Adrenal gland (tissue), 12 donors: ENCODE results near the gene APOBEC3A. TPM values are rescaled to one million over a fixed set of nuclear protein-coding genes. Genes with fewer than 3 reads are reported as not detected.
"Not testable (repeated sequence)": the region's sequence is repeated elsewhere in the genome, so short reads cannot be mapped to it uniquely, and the experiment has no call there.

Experiments used
- DNase-seq, 7 donors: peaks; one replicate each; pipeline ENCODE4 v3.0.0-alpha.2; 2019 to 2020
- H3K27ac ChIP-seq, 5 donors: fragments of 200-600 bp; sonication (generic) in 4 of 5; 1 replicate in 3 of 5; 2 replicates in 2 of 5; pipeline versions ENCODE4 v1.5.1 to v1.8.0; 2016 to 2020; ENCODE audit warnings: mild to moderate bottlenecking in 1 of 5
- H3K27me3 ChIP-seq: fragments of 200-600 bp; 2 replicates; pipeline ENCODE4 v1.8.0; 2021
- H3K36me3 ChIP-seq, 2 donors: fragments of 200-600 bp; replicated peaks in 1 of 2; 1 replicate in 1 of 2; 2 replicates in 1 of 2; pipeline versions ENCODE4 v1.5.1 to v1.8.0; 2018 to 2022
- H3K4me1 ChIP-seq, 2 donors: fragments of 200-600 bp; replicated peaks in 1 of 2; 1 replicate in 1 of 2; 2 replicates in 1 of 2; pipeline versions ENCODE4 v1.5.1 to v1.8.0; 2018 to 2021
- H3K4me3 ChIP-seq, 4 donors: fragments of 200-600 bp; sonication (generic) in 3 of 4; one replicate each; pipeline ENCODE4 v1.5.1; 2016 to 2018
- H3K9me3 ChIP-seq, 3 donors: fragments of 200-600 bp; sonication (generic) in 1 of 3; replicated peaks in 1 of 3; 1 replicate in 2 of 3; 2 replicates in 1 of 3; pipeline versions ENCODE4 v1.5.1 to v1.8.0; 2016 to 2021
- POLR2A ChIP-seq, 2 donors: fragments of 450-650 bp; IDR thresholded peaks; one replicate each; pipeline ENCODE4 v1.6.1; 2017; ENCODE audit warnings: antibody characterized with exemption in 2 of 2, mild to moderate bottlenecking in 2 of 2, moderate library complexity in 1 of 2
- WGBS, 4 donors: extraction: QIAGEN DNeasy Blood & Tissue Kit in 2 of 4; methylation state at CpG; one replicate each; pipeline versions ENCODE4 v1.1.5 to v1.1.7; 2013 to 2017; 5-methylcytosine and 5-hydroxymethylcytosine counted together
- intact Hi-C, 2 donors: fragments of 100-400 bp; cut with DNase I; formaldehyde crosslinking; loops; one replicate each; pipeline versions ENCODE4 v1.14.1 to v1.15.0; 2022 to 2023
- polyA plus RNA-seq, 3 donors: library from polyadenylated mRNA; stranded (reverse); fragments of 200-250 nt in 2 of 3; fragments of 350-450 nt in 1 of 3; fragmentation: Illumina TruSeq in 1 of 3; extraction: RNeasy Lipid Tissue Mini Kit (QIAGEN cat#74804) in 1 of 3; gene quantifications; one replicate each; pipeline ENCODE4 v1.2.3, GENCODE V29; 2013 to 2014
- total RNA-seq, 9 donors: library from RNA; depleted of rRNA in 4 of 9; stranded (reverse); fragments of >200 nt in 4 of 9; fragments of 120-200 nt in 1 of 9; fragmentation: NEBNext Ultra II Directional in 1 of 9; extraction: Animal tissue kit (Norgen Biotek cat#: 25700) in 1 of 9; gene quantifications; one replicate each; pipeline versions ENCODE4 v1.1.0 to v1.2.4, GENCODE V29; 2013 to 2023
- TF ChIP-seq, protein P1 (sequence below), 6 experiments: fragments of 450-650 bp in 4 of 6; fragments of 200-600 bp in 2 of 6; sonication (generic) in 1 of 6; IDR thresholded peaks; 1 replicate in 5 of 6; 2 replicates in 1 of 6; pipeline versions ENCODE4 v1.5.1 to v1.8.0; 2016 to 2021; ENCODE audit warnings: antibody characterized with exemption in 6 of 6, mild to moderate bottlenecking in 2 of 6, moderate library complexity in 1 of 6
- donor health status: healthy with polysubstance abuse.
- donor health status: Bipolar disorder and iron deficiency.
- donor health status: DM: yes; HTN: yes; CAD: no.
- donor health status: DM: no; HTN: no; CAD: no.
- donor health status: DM: no; HTN: no; CAD: no.
- donor health status: DM: yes; HTN: yes; CAD: no.

Gene APOBEC3A
- total and polyA plus RNA-seq, 12 donors, result 0.27 to 0.95 (median 0.48) TPM; not detected in 4

DNA sequence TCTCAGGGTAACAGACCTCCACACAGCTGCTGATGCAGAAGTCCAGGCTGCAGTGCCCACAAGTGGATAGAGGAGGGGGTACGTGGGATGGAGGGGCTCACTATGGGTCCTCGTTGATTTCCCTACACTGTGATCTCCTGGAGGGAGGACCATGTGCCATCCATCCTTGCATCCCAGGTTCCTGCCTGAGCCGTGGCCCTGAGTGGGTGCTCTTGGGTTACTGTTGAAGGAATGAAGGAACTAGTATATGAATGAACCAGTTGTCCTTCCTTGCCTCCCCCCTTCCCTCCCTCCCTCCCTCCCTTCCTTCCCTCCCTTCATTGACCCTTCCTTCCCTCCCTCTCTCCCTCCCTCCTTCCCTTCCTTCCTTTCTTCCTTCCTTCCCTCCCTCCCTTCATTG lies 40.1 kb downstream of the APOBEC3A start:
- DNase-seq, result no peak
- Histone ChIP-seq H3K36me3 (no peaks in the 10 kb centered on the region), H3K27ac (no peak overlapping the region), H3K9me3 (no peaks in the 10 kb centered on the region), H3K27me3 (peaks cover 6% of the 10 kb centered on the region), H3K4me1 (no peaks in the 10 kb centered on the region), H3K4me3 (no peak overlapping the region)
- 87 to 98% (median 89%) methylated on average over 3 of the region's 3 CpGs for WGBS, 4 donors
- TF ChIP-seq POLR2A (IDR thresholded peaks at IDR 0.05), result no peak
- TF ChIP-seq, protein P1, sequence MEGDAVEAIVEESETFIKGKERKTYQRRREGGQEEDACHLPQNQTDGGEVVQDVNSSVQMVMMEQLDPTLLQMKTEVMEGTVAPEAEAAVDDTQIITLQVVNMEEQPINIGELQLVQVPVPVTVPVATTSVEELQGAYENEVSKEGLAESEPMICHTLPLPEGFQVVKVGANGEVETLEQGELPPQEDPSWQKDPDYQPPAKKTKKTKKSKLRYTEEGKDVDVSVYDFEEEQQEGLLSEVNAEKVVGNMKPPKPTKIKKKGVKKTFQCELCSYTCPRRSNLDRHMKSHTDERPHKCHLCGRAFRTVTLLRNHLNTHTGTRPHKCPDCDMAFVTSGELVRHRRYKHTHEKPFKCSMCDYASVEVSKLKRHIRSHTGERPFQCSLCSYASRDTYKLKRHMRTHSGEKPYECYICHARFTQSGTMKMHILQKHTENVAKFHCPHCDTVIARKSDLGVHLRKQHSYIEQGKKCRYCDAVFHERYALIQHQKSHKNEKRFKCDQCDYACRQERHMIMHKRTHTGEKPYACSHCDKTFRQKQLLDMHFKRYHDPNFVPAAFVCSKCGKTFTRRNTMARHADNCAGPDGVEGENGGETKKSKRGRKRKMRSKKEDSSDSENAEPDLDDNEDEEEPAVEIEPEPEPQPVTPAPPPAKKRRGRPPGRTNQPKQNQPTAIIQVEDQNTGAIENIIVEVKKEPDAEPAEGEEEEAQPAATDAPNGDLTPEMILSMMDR (IDR thresholded peaks at IDR 0.05), result no peak
- intact Hi-C loops, result no loop called here

DNA sequence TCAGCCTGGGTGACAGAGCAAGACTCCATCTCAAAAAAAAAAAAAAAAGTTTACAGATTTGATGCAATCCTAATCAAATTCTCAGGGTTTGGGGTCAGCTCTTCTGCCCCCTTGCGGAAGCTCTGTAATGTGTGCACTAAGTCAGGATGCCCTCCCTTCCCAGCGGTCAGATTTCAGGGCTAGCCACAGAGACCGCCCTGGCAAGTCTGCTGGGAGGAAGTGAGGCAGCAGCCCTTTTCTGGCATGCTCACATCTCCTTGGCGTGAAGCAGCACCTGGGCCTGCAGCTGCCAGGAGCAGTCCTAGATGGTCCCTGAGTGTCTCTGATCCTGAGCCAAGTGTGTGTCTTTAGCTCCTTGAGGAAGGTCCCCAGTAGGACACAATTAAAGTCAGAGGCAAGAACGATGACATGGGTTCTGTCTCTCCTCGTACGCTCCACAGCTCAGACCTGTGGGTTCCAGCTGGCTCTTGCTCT lies 45.8 kb downstream of the APOBEC3A start:
- DNase-seq, result peak; percentile 70 to 88 (median 87)
- 11 to 25% (median 15%) methylated on average over 7 of the region's 7 CpGs for WGBS, 4 donors
- no peaks in the 10 kb centered on the region for H3K36me3 ChIP-seq
- H3K4me3 ChIP-seq, result no peak overlapping the region
- TF ChIP-seq, protein P1 (IDR thresholded peaks at IDR 0.05), result peak; percentile 71 to 91 (median 82)
- no peak for TF ChIP-seq POLR2A (IDR thresholded peaks at IDR 0.05)
- H3K4me1 ChIP-seq, result peaks cover 0 to 7% of the 10 kb centered on the region in 2 donors
- no peak overlapping the region for H3K27ac ChIP-seq
- intact Hi-C loops, result loop anchor here (5.0 to 10.0 kb wide), 4 partner anchors 136 to 312 kb away; partner anchors contain the start of gene RPL3 (in 1 of the 2)
- no peaks in the 10 kb centered on the region for H3K9me3 ChIP-seq
- no peaks in the 10 kb centered on the region for H3K27me3 ChIP-seq

GRCh38 chr22:39007177-39007576 lies 49.8 kb downstream of the APOBEC3A start:
- DNase-seq, result peak in 1 of 7 donors; percentile 8
- WGBS, 4 donors, result 94 to 96% (median 95%) methylated on average over 5 of the region's 5 CpGs
- Histone ChIP-seq H3K9me3 (no peaks in the 10 kb centered on the region), H3K4me1 (peaks cover 0 to 7% of the 10 kb centered on the region in 2 donors), H3K27me3 (no peaks in the 10 kb centered on the region), H3K27ac (no peak overlapping the region), H3K4me3 (no peak overlapping the region), H3K36me3 (no peaks in the 10 kb centered on the region)
- intact Hi-C loops, result loop anchor here (5.0 to 10.0 kb wide), 5 partner anchors 110 to 308 kb away; partner anchors contain the start of gene RPL3 (in 1 of the 2)
- TF ChIP-seq, protein P1 (IDR thresholded peaks at IDR 0.05), result no peak
- no peak for TF ChIP-seq POLR2A (IDR thresholded peaks at IDR 0.05)

DNA sequence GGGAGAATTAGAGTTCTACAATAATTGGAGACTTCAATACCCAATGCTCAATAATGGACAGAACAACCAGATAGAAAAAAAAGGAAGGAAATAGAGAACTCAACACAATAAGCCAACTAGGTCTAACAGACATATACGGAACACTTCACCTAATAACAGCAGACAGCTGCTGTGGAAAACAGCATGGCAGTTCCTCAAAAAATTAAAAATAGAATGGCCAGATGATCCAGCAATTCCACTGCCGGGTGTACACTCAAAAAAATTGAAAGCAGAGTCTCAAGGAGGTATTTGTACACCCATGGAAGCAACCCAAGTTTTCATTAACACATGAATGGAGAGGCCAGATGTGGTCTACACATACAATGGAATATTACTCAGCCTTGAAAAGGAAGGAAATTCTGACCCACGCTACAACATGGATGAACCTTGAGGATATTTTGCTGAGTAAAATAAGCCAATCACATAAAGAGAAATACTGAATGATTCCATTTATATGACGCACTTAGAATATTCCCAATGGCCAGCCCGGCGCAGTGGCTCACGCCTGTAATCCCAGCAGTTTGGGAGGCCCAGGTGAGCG lies 51.0 kb downstream of the APOBEC3A start:
- H3K27ac ChIP-seq, H3K9me3 ChIP-seq, H3K4me3 ChIP-seq, H3K4me1 ChIP-seq, H3K36me3 ChIP-seq, H3K27me3 ChIP-seq: not testable (repeated sequence)
- intact Hi-C loops, result loop anchor here (5.0 to 10.0 kb wide), 5 partner anchors 109 to 306 kb away; partner anchors contain the start of gene RPL3 (in 1 of the 2)
- DNase-seq, result peak in 1 of 7 donors; percentile 12
- WGBS, 4 donors, result 81 to 86% (median 81%) methylated on average over 8 of the region's 8 CpGs
